NCI-H748 treated with DMSO at 0.1 percent for 48 hours (cell line): ENCODE measurements around the gene HIVEP3.

Source experiments
- DNase-seq: peaks from one replicate; lab custom pipeline; 2025; lab: John Stamatoyannopoulos, UW

Gene HIVEP3

DNA sequence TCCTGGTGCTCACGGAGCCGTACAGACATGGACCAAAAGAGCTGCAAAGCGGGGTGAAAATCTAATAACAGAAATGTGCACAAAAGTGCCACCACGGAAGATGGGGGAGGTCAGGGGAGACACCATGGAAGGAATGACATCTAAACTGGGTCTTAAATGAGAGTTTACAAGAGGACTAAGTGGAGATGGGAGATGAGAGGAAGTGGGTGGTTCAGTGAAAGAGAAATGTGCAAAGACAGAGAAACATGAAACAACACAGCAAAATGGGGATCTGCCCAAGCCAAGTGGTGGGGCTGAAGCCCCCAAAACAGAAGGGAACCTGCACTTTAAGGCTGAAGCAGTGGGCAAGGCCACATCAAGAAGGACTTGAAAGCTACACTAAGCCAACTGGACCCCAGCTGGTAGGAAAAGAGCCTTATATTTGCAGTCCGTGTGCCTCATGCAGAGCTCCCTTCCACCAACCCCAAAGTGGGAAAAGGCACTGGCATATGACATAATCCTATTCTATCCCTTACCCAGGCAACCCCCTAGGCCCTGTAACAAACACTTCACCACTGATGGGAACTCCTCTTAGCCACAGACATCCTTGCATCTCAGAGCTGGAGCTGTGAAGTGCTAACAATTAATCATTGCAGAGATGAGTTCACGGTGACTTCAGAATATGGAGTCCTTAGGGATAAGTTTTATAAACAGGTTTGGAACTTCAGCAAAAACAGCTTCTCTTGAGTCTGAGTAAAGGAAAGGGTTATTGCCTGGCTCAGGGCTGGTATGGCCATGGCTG is 235.7 kb downstream of the HIVEP3 start:
- no peak for DNase-seq

DNA sequence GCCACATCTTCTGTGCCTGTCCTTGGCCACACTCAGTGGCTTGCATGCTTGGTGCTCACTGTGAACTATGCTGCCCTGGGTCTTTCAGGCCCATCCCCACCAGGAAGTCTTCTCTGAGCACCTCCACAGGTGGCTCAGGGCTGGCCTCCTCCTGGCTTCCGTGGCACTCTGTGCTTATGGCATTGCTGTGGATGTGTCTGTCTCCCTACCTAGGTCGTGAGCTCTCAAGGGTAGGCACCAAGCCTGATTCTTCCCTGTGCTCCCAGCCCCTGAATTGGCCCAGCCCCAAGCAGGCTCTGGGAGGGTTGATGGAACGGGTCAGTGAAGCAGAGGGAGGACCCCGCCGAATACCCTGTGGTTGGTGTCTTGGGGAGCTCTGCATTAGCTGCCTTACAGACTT is 236.6 kb downstream of the HIVEP3 start:
- DNase-seq = no peak

DNA sequence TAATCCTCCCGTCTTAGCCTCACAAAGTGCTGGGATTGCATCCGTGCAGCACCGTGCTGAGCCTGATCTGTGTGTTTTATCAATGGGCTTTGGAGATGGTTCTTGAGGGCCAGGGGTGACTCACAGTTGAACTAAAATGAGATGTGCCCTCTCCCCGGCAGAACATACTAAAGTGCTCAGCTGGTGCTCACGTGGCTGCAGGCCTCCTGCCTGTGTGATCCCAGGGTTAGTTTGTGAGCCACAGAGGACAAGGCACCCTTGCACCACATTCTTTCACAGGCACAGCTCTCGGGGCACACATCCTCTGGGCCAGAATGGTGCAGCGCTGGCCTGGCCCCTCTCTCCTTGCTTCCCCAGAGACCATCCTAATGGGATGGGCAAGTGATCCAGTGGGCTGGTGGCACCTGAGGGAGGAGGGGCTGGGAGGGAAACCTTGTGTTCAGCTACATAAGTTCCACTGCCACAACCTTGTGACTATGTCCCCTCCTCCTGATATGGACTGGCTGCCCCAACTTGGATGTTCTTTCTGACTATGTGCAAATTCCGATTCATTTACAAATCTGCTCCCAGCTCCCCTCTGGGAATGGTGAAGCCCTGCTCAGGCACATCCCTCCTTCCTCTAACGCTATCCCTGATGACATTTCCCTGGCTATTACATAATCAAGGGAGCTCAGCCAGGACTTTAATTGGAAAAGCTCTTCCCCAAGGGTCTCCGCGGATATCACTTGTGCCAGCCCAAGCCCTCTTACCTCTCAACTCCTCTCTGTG is 237.2 kb downstream of the HIVEP3 start:
- DNase-seq = no peak

DNA sequence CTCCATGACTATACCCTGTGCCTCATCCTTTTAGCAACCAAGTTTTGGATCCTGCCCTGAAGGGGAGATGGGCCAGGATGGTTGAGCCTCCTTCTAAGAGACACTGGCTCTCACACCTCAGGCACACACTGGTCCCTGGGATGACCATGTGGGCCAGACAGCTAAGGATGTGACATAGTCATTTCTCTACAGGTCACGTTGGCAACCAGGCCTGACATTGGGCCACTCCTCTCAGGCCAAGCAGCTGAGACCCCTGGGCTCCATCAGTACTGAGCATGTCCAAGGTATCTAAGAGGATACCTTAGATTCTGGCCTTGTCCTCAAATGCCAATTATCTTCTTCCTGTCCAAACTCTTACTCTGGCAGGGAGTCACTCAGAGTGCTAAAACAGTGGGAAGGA is 238.7 kb downstream of the HIVEP3 start:
- DNase-seq = no peak

DNA sequence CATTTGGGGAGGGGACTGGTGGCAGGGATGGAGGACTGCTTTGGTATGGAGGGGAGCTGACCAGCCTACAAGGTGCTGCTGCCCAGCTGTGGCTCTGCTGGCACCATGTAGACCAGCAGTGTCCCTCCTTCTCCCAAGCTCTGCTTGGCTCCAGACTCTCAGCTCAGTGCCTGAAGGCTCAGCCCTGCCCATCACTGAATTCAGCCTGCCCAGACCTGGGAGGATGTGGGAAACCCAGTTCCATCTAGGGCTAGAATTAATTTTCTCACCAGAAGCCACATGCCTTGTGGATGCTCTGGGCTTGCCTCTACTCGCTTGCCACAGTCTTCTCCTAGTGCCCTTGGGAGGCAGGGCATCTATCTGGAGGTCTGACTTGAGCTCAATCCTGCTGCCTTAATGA is 239.2 kb downstream of the HIVEP3 start:
- no peak for DNase-seq

DNA sequence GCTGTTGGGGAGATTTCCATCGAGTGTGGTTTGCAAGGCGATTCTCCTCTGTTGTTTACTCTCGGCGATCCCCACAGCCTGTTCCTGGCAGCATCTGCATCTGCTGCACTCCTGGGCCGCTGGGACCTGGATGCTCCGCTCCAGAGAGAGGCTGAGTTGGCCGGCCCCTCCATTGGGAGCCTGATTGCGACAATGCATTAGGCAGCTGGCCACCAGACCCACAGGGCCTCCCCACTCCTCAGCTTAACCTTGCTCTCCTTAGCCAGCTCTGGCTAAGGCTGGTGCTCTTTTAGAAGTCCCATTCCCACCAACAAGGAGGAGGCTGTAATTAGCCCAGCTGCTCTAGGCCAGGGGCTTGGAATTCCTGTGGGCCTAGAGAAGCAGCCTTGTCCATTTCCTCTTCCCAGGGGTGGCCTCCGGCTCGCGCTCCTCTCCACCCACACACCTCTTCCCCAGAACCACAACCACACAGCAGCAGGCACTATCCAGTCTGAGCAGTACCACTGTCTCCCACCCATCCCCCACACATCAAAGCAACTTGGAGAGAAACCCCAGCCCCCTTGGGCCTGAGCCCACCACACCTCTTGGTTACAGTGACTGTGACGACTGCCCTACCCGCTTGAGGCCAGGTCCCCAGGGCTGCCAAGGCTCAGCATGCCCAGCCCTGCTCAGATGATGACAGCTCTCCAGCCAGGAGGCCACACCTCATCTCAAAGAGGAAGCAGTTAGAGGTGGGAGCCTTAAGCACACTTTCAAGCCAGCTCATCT is 240.4 kb downstream of the HIVEP3 start:
- DNase-seq = no peak

DNA sequence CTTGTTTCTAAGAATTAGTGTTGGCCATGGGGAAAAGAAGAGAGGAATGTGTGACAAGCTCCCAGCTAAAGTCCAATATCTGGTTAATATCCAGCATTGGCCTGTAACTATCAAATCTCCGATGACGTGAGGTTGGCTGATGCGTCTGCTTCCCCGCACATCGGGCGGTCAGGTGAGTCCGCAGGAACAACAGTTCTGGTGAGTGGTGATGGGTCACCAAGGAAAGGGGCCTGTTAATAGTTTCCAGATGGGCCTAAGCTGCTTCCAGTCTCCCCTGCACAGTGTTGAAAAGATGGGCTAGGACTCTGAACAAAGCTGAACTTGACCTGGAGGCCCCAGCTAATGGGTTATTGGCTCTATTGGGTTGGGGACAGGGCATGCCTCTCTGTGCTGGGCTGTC is 241.1 kb downstream of the HIVEP3 start:
- no peak for DNase-seq

DNA sequence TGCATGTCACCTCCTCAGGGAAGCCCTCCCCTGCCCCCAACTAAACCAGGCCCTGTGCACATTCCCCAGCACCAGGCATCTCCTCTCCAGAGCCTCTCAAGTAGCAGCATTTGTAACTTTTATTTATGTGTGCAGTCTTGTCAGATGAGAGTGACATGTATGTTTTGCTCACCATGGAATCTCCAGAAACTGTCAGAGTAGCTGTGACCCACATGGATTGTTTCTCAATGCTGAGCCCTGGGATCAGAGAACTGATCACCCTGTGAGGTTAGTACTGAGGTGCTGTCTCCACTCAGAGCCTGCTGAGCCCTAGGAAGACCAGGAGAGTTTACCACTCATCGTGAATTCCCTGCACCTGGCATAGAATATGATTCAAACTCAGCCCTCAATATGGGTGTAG is 243.3 kb downstream of the HIVEP3 start:
- no peak for DNase-seq

DNA sequence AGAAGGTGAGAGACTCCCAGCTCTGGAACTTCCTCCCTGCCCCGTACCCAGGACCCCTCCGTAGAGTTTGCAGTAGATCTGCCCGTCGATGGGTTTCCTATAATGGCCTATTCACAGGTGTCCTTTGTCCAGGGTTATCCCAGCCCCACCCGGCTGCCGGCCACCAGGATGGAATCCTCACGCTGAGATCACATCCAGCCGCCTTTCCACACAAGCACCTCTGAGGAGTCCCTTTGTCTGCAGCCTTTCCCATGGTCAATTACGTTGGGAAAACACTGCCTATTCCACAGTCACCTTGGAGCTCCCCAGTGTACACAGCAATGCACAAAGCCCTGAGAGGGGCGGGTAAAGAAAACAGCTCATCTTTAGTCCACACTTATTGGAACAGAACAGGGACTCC is 244.2 kb downstream of the HIVEP3 start:
- DNase-seq = peak; percentile 73

DNA sequence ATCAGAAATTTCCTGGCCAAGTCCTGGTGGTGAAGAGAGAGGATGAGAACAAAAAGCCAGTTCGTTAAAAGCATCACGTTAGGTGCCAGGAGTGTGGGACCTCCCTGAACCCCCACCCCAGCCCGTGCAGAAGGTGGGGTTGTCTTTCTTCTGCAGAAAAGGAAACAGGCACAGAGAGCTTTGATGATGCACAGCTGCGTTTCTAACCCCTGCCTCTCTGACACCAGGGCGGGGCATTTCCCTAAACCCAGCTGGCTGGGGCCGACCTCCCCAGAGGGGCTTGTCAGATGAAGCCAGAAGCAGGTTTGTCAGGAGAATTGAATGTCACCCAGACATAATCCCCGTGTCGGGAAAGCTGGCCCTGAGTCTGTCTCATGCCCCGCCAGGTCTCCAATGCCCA is 244.9 kb downstream of the HIVEP3 start:
- DNase-seq = no peak

DNA sequence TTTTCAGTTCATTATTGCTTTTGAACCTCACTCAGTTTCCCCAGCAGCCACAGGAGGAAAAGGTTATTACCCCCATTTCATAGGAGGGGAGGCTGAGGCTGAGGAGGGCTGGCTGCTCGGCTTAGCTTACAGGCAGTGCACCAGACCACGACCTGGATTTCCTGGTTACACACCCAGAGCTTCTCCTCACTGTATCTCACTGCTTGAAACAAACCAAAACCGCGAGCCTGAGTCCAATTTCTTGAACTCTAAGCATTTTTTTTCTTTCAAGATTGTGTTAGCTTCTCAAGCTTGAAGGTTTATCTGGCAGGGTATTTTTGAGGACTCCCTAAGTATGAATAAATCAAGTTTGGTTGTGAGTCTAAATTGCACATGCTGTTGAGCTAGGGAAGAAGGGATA is 245.3 kb downstream of the HIVEP3 start:
- no peak for DNase-seq

DNA sequence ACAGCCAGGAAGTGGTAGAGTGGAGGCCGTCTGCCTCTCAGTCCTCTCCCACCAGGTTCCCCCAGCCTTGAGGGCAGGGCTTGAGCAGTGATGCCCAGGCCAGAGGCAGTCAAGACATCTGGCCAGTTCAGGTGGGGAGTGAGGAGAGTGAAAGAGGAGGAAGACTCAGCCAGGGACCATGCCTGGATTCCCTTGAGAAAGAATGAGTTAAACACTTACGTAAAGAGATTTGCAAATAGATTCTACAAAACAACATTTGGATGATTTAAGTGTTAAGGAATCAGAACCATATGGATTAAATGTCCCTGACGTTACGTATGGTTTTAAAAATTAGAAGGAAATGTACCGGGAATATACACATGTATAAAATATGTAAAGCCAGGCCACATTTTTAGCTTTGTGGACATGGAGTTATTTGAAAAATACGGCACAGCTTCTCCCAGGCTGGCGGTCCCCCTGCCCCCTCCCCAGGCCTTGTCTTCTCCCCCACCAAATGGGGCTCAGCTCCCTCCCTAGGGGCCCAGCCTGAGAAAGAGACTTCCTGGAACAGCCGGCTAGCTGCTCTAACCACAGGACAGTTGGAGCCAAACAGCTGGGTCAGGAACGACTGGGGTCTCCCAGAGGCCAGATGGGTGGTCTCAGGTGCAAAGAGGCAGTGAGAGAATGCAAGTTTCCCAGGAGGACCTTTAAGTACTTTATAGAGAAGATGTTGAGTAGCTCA is 245.9 kb downstream of the HIVEP3 start:
- DNase-seq = no peak

DNA sequence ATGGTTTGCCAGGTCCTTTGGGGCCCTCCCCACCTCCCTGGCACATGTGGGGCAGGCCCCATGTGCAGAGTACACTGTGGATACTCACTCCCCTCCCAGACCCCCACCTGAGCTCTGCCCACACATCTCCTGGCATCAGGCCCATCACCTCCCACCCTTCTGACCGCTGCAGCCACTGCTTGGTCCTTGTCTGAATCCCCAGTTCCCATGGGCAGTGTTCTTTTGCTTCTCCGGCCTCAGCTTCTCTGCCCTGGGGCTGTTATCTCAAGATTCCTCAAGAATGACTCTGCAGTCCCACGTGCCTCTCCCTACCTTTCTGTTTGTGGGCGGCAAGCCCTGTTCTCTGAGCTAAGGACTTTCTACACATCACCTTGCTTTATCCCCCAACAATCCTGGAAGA is 246.5 kb downstream of the HIVEP3 start:
- DNase-seq = no peak

DNA sequence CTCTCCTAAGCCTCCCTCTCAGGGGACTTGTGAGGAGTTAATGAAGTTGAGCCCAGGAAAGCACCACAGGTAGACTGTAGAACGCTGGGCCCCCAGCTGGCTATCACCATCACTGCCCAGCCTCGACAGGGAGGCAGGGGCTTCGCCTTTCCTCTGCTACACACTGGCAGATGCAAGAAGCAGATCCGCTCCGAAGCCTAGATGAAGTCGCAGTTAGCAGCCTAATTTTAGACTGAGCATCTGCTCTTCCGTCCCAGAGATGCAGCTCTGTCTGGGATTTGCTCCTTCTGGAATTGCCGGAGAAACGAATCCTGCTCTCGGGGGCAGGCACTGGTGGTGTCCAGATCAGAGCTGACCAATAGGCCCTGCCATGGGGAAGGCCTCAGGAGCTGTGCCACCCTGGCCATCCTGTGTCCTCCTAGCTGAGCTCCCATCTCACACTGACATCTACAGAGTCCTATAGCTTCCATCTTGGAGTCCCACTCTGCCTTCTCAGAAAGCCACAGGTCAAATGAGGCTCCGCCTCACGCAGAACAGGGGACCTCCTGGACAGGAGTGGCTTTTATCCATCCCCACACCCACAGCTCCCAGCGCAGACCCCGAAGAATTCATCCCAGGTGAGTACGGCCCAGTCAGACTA is 247.5 kb downstream of the HIVEP3 start:
- DNase-seq = no peak

DNA sequence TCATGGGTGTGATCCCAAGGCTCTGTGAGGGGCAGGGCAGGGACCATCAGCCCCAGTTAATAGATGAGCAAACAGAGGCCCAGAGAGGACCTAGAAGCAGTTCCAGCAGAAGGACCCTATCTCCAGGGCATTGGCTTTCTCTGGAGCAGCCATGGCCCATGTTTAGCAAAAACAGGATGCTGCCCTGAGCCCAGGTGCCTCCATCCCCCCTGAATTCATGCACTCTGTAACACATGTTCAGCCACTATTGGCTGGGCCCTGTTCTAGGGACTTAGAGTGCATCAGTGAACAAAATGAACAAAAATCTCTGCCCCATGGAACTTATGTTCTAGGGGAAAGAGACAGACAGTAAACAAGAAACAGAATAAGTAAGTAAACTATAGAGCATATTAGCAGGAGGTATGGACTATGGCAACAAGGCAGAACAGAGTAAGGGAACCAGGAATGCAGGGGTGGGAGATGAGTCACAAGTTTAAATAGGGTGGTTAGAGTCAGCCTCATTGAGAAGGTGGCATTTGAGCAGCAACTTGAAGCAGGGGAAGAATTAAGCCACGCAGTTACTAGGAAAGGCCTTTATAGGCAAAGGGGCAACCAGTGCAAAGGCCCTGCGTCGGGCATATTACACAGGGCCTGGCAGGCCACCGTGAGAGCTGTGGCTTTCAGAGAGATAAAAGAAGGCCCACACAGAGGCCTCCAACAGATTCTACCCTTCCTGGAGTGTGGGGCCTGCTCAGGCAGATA is 248.3 kb downstream of the HIVEP3 start:
- no peak for DNase-seq

DNA sequence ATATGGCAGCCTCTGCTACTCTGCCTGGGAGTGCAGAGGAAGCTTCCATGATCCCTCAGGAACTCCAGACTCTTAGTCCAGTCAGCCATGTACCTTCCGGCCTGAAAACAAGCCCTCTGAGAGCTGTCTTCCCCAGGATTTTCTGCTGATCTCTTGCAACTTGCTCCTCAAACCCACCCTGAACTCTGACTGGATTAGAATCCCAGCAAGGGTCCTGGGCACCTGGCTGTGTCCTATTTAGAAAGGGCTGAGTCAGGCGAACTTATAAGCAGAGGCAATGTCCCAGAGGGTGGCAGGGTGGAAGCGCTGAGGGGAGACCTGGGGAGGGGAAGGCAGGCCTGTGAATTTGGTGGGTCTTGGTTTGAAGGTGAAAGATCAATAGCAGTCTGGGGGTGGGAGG is 249.8 kb downstream of the HIVEP3 start:
- DNase-seq = no peak

DNA sequence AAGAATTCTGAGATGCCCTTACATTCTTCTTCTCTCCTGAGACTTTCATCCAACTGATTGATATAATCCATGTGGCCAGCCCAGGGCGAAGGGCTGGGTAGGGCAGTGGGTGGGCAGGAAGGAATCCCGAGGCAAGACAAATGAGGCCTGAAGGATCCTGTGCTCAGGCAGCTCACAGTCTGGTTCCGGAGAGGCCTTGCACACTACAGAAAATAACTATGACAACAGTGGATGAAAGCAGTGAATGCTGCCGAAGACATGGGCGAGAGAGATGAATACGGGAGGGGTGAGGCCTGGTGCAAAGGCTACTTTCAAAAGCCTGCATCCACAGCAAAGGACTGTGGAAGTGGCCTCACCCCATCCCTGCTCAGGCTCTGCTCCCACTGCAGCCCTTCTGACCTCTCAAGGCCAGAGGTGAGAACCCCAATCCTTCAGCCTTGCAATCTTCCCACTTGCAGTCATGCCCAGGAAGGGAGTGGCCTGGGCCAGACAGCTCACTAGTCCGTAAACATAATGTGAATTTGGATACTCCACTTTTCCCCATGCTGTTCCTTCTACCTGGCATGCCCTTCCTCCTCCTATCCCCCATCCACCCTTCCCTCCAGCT is 250.6 kb downstream of the HIVEP3 start:
- no peak for DNase-seq

DNA sequence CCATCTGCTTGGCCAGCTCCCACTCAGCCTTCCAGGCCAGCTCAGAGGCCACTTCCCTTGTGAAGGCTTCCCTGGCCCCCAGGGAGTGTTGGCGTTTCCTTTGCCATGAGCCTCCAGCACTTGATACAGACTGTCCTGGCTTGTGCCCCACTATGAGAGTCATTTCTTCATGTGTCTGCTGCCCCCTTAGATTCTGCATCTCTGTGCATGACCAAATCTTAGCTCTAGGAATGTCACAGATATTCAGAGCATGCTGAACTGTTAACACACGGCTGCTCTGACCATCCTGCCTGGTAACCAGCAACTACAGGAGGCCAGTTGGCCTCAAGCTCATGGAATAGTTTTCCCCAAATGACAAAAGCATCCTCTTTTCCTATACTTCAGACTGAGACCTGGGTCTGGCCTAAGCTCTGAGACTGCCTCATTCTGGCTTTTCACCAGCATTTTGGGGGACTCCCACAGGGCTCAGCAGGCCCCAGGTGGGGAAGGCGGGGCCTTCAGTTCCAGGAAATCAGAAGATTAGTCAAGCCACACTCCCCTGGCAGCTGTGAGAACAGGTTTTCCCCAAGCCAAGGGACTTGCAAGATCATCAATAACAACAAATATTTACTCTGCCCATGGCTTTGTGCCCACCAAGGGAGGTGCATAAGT is 251.6 kb downstream of the HIVEP3 start:
- DNase-seq = no peak

DNA sequence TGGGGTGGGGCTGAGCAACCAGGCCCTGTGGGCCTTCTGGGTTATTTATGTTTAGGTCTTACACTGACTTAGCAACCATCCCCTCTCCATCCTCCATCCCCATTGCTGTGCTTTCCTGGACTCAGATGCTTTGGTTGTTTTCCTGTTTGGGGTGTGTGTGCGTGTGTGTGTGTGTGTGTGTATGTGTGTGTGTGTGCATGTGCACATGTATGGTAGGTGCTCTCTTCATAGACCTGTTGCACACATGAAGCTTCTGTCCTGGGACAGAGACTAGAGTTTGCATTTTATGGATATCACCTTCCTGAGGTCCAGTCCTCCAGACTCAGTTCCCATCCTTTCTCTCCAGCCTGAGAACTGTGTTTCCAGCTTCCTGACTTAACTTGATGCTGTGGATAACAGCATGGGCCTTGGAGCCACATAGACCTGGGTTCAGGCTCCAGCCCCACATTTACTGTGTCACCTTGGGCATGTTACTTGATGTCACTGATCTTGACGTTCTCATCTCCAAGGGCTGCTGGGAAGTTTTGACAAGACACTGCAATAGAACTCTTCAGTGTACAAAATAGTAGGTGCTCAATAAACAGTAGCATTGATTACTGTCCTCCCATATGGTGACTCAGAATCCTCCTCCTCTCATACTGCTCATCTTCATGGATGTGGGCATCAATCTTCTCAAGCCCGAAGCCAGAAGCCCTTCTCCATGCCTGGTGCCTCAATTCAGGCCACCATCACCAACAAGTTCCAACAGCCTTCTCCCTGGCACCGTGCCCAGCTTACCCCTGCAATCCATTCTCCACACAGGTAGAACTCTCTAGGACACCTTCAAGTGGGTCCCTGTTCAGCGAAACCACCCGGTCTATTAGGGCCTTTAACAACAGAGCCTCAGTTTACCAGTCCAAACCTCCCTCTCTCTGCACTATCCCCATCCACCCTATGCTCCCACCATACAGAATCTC is 252.5 kb downstream of the HIVEP3 start:
- no peak for DNase-seq
